Memory B cell (primary cell): ENCODE results near the gene CELF4.

ENCODE experiments used
- ATAC-seq: fragments of 150-1000 bp; cut with Tn5 transposase; 2 replicates; pipeline ENCODE4 v1.10.0; 2021; ENCODE audit warnings: low read depth, mild to moderate bottlenecking, moderate library complexity
- DNase-seq, 2 donors: peaks; one replicate each; pipeline ENCODE4 v3.0.0; 2022; ENCODE audit warnings: low spot score in 2 of 2
- H3K27ac Mint-ChIP-seq: one replicate; pipeline ENCODE4 v1.8.0; 2022; ENCODE audit warnings: mild to moderate bottlenecking, moderate library complexity, mixed read lengths
- H3K27me3 Mint-ChIP-seq: one replicate; pipeline ENCODE4 v1.8.0; 2022; ENCODE audit warnings: mixed read lengths
- H3K36me3 Mint-ChIP-seq: one replicate; pipeline ENCODE4 v1.8.0; 2022; ENCODE audit warnings: mild to moderate bottlenecking, mixed read lengths
- H3K4me1 Mint-ChIP-seq: one replicate; pipeline ENCODE4 v1.8.0; 2022; ENCODE audit warnings: mixed read lengths
- H3K4me3 Mint-ChIP-seq: one replicate; pipeline ENCODE4 v1.8.0; 2022; ENCODE audit warnings: mild to moderate bottlenecking, moderate library complexity, mixed read lengths
- H3K9me3 Mint-ChIP-seq: one replicate; pipeline ENCODE4 v1.8.0; 2022; ENCODE audit warnings: mixed read lengths

Gene CELF4

GRCh38 chr18:37584217-37584616 is 18.6 kb upstream of the CELF4 start:
- no peak overlapping the region for H3K4me3 Mint-ChIP-seq
- H3K36me3 Mint-ChIP-seq, result no peaks in the 10 kb centered on the region
- H3K4me1 Mint-ChIP-seq, result no peaks in the 10 kb centered on the region
- DNase-seq, result no peak
- H3K27me3 Mint-ChIP-seq, result no peaks in the 10 kb centered on the region
- H3K27ac Mint-ChIP-seq, result no peak overlapping the region
- H3K9me3 Mint-ChIP-seq, result peaks cover 4% of the 10 kb centered on the region
- ATAC-seq, result no peak

DNA sequence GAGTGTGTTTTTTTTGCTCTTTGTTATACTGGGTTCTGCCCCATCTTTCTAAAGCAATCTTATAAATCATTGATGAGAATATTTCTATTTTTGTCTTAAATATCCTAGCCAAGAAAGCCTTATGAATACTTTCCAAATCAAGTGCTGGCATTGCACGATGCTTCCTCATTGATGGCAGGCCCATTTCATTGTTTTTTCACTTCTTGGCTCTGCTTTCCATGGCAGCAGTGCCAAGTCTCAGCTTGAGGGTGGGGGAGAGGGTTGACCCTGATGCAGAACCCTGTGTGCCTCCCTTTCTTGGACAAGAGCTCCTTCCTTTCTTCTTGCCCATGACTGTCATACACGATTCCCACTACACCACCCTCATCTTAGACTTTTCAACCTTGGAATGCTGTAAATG is 16.7 kb upstream of the CELF4 start:
- Mint-ChIP-seq H3K9me3 (peaks cover 4% of the 10 kb centered on the region), H3K4me3 (no peak overlapping the region), H3K27me3 (no peaks in the 10 kb centered on the region), H3K36me3 (no peaks in the 10 kb centered on the region), H3K4me1 (no peaks in the 10 kb centered on the region), H3K27ac (no peak overlapping the region)
- ATAC-seq (no peak), DNase-seq (no peak)

DNA sequence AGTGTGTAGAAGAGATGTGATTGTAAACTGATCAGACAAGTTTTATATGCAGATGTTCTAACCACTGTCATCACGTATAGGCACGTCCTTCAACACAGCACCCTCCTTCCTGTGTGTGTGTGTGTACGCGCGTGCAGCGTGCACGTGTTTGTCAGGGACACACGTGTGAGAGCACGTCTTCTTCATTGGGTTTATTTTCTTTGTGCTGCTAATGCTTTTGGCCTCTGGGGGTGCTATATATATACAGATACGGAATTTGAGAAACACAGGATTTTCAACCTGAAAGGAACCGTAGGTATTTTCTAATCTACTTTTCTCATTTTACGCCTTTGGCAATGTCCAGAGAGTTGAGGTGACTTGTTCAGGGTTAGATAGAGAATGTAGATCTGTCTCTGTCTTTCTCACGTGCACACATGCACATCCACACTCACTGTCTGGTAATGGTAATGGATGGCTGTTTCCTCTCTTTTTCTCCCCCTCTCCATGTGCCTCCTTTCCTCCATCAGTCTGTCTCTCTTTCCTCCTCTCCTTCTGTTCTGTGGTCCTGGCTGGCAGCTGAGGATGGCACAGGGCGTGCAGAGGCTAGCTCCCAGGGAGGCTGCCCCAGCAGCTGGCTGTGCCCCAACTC is 13.4 kb upstream of the CELF4 start:
- no peaks in the 10 kb centered on the region for H3K4me1 Mint-ChIP-seq
- DNase-seq (no peak), ATAC-seq (no peak)
- no peak overlapping the region for H3K4me3 Mint-ChIP-seq
- H3K27me3 Mint-ChIP-seq, result peaks cover 3% of the 10 kb centered on the region
- H3K36me3 Mint-ChIP-seq, result no peaks in the 10 kb centered on the region
- peaks cover 4% of the 10 kb centered on the region for H3K9me3 Mint-ChIP-seq
- no peak overlapping the region for H3K27ac Mint-ChIP-seq

DNA sequence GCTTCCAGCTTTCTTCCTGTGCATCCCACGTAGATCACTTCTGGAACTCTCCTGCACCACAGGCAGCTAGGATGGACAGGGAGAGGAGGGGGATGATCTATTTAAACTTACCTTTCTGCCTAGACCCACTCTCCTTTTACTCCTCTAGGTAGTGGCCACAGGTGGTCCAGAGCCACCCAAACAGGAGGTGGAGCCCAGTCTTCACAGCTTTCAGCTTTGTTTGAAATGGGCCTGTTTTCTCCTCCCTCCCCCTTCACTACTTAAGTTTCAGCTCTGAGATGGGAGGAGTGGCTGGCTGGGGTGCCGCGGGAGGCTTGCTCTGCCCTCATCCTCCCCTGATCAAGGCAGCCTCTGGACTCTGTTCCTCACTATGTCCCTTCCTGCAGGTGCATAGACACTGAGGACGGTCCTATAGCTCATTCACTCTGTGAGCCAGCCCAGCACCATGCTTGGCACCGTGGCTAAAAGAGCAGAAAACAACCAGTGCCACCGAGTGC is 12.6 kb upstream of the CELF4 start:
- ATAC-seq (no peak), DNase-seq (no peak)
- no peaks in the 10 kb centered on the region for H3K36me3 Mint-ChIP-seq
- H3K4me3 Mint-ChIP-seq, result no peak overlapping the region
- no peak overlapping the region for H3K27ac Mint-ChIP-seq
- H3K9me3 Mint-ChIP-seq, result peaks cover 4% of the 10 kb centered on the region
- no peaks in the 10 kb centered on the region for H3K4me1 Mint-ChIP-seq
- H3K27me3 Mint-ChIP-seq, result peaks cover 3% of the 10 kb centered on the region

DNA sequence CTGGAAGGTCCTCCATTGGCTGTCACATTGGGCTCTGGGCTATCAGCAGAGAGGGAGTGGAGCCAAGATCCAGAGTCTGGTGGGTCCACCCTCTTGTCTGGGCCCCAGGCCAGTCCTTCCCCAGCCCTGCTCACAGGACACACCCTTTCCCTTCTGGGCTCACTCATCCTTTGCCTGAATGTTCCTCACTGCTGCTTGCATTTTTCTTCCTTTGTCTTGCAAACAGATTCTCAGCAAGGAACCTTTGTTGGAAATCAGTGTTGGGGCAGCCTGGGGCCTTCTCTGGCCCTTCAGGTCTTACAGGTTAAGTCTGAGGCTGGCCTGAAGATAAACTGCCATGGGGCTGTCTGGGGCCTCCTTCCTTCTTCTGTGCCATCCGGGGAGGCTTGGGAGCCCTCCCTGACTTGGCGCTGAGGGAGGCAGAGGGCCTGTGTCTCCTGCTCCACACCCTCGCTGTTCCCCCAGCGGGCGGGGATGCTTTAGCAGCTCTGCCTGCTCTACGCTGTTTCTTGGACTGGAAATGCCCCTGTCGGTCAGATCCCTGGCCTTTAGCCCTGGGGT is 11.5 kb upstream of the CELF4 start:
- H3K36me3 Mint-ChIP-seq, result no peaks in the 10 kb centered on the region
- H3K4me3 Mint-ChIP-seq, result no peak overlapping the region
- peaks cover 4% of the 10 kb centered on the region for H3K9me3 Mint-ChIP-seq
- H3K4me1 Mint-ChIP-seq, result no peaks in the 10 kb centered on the region
- no peak overlapping the region for H3K27ac Mint-ChIP-seq
- no peak for DNase-seq
- H3K27me3 Mint-ChIP-seq, result peaks cover 5% of the 10 kb centered on the region
- ATAC-seq, result no peak

DNA sequence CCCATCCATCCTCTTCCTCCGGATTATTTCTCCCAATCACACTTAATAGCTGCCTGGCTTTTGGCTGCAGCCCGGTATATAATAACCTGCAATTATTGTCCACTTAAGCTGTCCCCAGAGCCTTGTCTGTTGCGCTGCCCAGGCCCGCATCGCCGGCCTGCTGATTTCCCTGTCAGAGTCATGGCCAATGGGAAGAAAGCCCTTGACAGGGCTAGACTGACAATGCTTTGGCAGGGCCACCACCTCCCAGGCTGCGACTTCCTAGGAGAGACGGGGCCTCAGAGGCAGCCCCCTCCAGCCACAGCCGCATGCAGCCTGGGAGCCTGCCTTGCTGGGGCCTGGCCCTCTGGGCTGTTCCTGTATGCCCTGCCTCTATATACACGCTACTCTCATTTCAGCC is 10.0 kb upstream of the CELF4 start:
- Mint-ChIP-seq H3K27ac (no peak overlapping the region), H3K4me3 (no peak overlapping the region), H3K27me3 (peaks cover 6% of the 10 kb centered on the region), H3K36me3 (no peaks in the 10 kb centered on the region), H3K4me1 (no peaks in the 10 kb centered on the region), H3K9me3 (peaks cover under 1% of the 10 kb centered on the region)
- no peak for DNase-seq
- ATAC-seq, result no peak

GRCh38 chr18:37574113-37574512 is 8.5 kb upstream of the CELF4 start:
- Mint-ChIP-seq H3K9me3 (no peaks in the 10 kb centered on the region), H3K27me3 (peaks cover 17% of the 10 kb centered on the region), H3K4me3 (no peak overlapping the region), H3K27ac (no peak overlapping the region), H3K4me1 (no peaks in the 10 kb centered on the region), H3K36me3 (no peaks in the 10 kb centered on the region)
- no peak for DNase-seq
- ATAC-seq, result no peak

GRCh38 chr18:37572736-37573135 is 7.1 kb upstream of the CELF4 start:
- H3K9me3 Mint-ChIP-seq, result no peaks in the 10 kb centered on the region
- H3K36me3 Mint-ChIP-seq, result no peaks in the 10 kb centered on the region
- no peak overlapping the region for H3K27ac Mint-ChIP-seq
- H3K4me1 Mint-ChIP-seq, result peaks cover 5% of the 10 kb centered on the region
- H3K27me3 Mint-ChIP-seq, result peaks cover 27% of the 10 kb centered on the region
- H3K4me3 Mint-ChIP-seq, result no peak overlapping the region
- ATAC-seq (no peak), DNase-seq (no peak)

- Mint-ChIP-seq H3K27ac (no peak overlapping the region), H3K36me3 (no peaks in the 10 kb centered on the region), H3K4me3 (no peak overlapping the region), H3K4me1 (peaks cover 5% of the 10 kb centered on the region), H3K27me3 (peaks cover 25% of the 10 kb centered on the region), H3K9me3 (no peaks in the 10 kb centered on the region)
- no peak for ATAC-seq
- DNase-seq, result no peak
These were observed 5.7 kb upstream of the CELF4 start for GRCh38 chr18:37571266-37571665.

GRCh38 chr18:37570336-37570930 is 4.8 kb upstream of the CELF4 start:
- H3K4me1 Mint-ChIP-seq, result peaks cover 8% of the 10 kb centered on the region
- DNase-seq (no peak), ATAC-seq (no peak)
- no peak overlapping the region for H3K27ac Mint-ChIP-seq
- peaks cover 3% of the 10 kb centered on the region for H3K36me3 Mint-ChIP-seq
- H3K27me3 Mint-ChIP-seq, result peaks cover 28% of the 10 kb centered on the region
- no peaks in the 10 kb centered on the region for H3K9me3 Mint-ChIP-seq
- no peak overlapping the region for H3K4me3 Mint-ChIP-seq

- Mint-ChIP-seq H3K27me3 (peaks cover 40% of the 10 kb centered on the region), H3K9me3 (no peaks in the 10 kb centered on the region), H3K36me3 (peaks cover 3% of the 10 kb centered on the region), H3K4me3 (no peak overlapping the region), H3K4me1 (peaks cover 9% of the 10 kb centered on the region), H3K27ac (no peak overlapping the region)
- no peak for DNase-seq
- ATAC-seq, result no peak
These were observed 3.1 kb upstream of the CELF4 start for GRCh38 chr18:37568671-37569070.

DNA sequence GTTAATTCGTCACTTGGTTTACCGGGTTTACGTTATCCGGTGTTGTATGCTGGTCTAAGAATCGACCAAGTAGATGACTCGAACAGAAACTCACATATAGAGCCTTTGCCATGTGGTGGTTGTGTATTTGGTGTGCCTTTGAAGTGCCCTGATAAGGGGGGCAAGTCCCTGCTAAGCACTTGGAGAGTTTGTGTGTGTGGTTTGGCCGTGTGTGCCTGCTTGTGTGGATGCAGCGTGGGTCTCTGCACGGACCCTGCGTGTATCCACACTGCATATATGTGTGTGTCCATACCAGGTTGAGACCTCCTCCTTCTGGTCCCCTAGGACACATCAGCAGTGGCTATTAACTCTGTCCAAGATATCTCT is 2.4 kb upstream of the CELF4 start:
- Mint-ChIP-seq H3K36me3 (peaks cover 3% of the 10 kb centered on the region), H3K4me1 (peaks cover 9% of the 10 kb centered on the region), H3K27me3 (peaks cover 40% of the 10 kb centered on the region), H3K4me3 (no peak overlapping the region), H3K9me3 (no peaks in the 10 kb centered on the region), H3K27ac (no peak overlapping the region)
- DNase-seq (no peak), ATAC-seq (no peak)

DNA sequence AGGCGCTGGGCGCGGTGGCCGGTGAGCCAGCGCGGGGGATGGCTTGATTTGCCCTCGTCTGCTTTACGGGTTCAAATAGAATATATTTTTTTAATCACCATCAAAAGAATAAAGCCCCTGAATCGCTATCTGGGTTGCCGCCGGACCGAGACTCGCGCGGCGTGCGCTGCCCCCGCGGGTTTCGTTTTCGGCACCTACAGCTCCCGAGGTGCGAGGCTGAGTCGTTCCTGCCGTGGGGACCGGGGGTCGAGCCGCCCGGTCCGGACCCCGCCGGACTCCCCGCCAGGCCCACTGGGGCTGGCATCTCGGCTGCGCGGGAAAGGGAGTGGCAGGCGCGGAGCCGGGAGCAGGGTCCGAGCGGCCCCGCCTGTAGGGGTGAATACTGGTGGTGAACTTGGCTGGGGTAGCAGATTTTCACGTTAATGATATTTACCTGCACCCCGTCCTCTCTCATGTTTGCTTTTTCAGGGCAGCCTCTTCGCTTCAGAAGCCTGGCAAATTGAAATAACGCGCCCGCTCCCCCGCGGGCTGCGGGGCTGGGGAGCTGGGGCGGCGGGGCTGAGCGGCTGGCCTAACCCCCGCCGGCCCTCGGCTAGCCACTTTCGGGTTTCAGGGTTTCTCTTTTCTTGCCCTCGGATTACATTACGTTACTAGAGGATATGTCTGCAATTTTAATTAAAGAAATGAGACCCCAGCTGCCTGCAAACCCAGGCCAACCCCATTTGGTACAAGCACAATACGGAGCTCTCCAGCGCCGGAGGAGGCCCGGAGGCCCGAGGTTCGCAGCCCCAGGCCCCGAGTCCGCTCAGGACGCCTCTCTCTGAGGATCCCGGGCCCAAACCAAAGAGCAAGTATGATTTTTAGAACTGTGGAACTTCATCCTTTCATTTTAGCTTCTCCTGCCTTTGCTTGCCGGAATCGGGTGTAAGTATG is 1.7 kb upstream of the CELF4 start:
- Mint-ChIP-seq H3K36me3 (peaks cover 3% of the 10 kb centered on the region), H3K27me3 (peaks cover 39% of the 10 kb centered on the region), H3K4me3 (no peak overlapping the region), H3K9me3 (no peaks in the 10 kb centered on the region), H3K4me1 (peaks cover 9% of the 10 kb centered on the region), H3K27ac (no peak overlapping the region)
- ATAC-seq (no peak), DNase-seq (no peak)

GRCh38 chr18:37566479-37567060 is 972 bp upstream of the CELF4 start:
- ATAC-seq (no peak), DNase-seq (no peak)
- Mint-ChIP-seq H3K27ac (no peak overlapping the region), H3K9me3 (no peaks in the 10 kb centered on the region), H3K4me3 (peak overlapping the region; percentile 50), H3K27me3 (peaks cover 44% of the 10 kb centered on the region), H3K4me1 (peaks cover 9% of the 10 kb centered on the region), H3K36me3 (peaks cover 3% of the 10 kb centered on the region)
